HG03354 (cell line): ENCODE data around the gene GID8.

ENCODE experiments used
- ATAC-seq: cut with Tn5 transposase; IDR thresholded peaks from one replicate; pipeline ENCODE4 v1.9.1; 2021; ENCODE audit warnings: mild to moderate bottlenecking; ENCODE audit not compliant: unreplicated experiment, poor library complexity, severe bottlenecking

GID8 gene

GRCh38 chr20:62938105-62938888 lies at the start of gene GID8:
Gene GID8, plus strand, starts transcription at chr20:62938147. Its CDS starts 3,356 bp downstream, at chr20:62941503.
- peak; percentile 45 for ATAC-seq

GRCh38 chr20:62888406-62888805 lies 49.5 kb upstream of the GID8 start:
- ATAC-seq = no peak

GRCh38 chr20:62888910-62889309 lies 49.0 kb upstream of the GID8 start:
- ATAC-seq = no peak

- no peak for ATAC-seq
These were observed 48.5 kb upstream of the GID8 start for GRCh38 chr20:62889411-62889810.

- no peak for ATAC-seq
These were observed 48.1 kb upstream of the GID8 start for GRCh38 chr20:62889871-62890270.

GRCh38 chr20:62890444-62890843 lies 47.5 kb upstream of the GID8 start:
- ATAC-seq = no peak

GRCh38 chr20:62891111-62891510 lies 46.8 kb upstream of the GID8 start:
- ATAC-seq = no peak

- ATAC-seq = no peak
These were observed 45.3 kb upstream of the GID8 start for GRCh38 chr20:62892348-62893304.

- ATAC-seq = no peak
These were observed 44.2 kb upstream of the GID8 start for GRCh38 chr20:62893700-62894099.

GRCh38 chr20:62894261-62894660 lies 43.7 kb upstream of the GID8 start:
- no peak for ATAC-seq

- no peak for ATAC-seq
These were observed 42.4 kb upstream of the GID8 start for GRCh38 chr20:62895539-62895938.

- ATAC-seq = no peak
These were observed 41.4 kb upstream of the GID8 start for GRCh38 chr20:62896526-62896925.

GRCh38 chr20:62897666-62898065 lies 40.3 kb upstream of the GID8 start:
- ATAC-seq = no peak

- ATAC-seq = no peak
These were observed 39.6 kb upstream of the GID8 start for GRCh38 chr20:62898093-62898964.

GRCh38 chr20:62898970-62899632 lies 38.8 kb upstream of the GID8 start:
- ATAC-seq = no peak

- ATAC-seq = no peak
These were observed 38.3 kb upstream of the GID8 start for GRCh38 chr20:62899633-62900051.

GRCh38 chr20:62900052-62900691 lies 37.8 kb upstream of the GID8 start:
- ATAC-seq = peak; percentile 81

GRCh38 chr20:62900692-62901584 lies 37.0 kb upstream of the GID8 start:
- ATAC-seq = peak; percentile 8
